GM12872 (cell line): Measurements from ENCODE around the gene DOK7.

ENCODE experiments used
- TF ChIP-seq, protein P1 (sequence below): IDR thresholded peaks from 3 replicates; pipeline ENCODE4 v1.5.1; 2011; ENCODE audit warnings: low read depth, mild to moderate bottlenecking, low read length, moderate library complexity; ENCODE audit not compliant: insufficient read depth

DOK7 gene

GRCh38 chr4:3527914-3528876 is 65.1 kb downstream of the DOK7 start:
- TF ChIP-seq, protein P1, sequence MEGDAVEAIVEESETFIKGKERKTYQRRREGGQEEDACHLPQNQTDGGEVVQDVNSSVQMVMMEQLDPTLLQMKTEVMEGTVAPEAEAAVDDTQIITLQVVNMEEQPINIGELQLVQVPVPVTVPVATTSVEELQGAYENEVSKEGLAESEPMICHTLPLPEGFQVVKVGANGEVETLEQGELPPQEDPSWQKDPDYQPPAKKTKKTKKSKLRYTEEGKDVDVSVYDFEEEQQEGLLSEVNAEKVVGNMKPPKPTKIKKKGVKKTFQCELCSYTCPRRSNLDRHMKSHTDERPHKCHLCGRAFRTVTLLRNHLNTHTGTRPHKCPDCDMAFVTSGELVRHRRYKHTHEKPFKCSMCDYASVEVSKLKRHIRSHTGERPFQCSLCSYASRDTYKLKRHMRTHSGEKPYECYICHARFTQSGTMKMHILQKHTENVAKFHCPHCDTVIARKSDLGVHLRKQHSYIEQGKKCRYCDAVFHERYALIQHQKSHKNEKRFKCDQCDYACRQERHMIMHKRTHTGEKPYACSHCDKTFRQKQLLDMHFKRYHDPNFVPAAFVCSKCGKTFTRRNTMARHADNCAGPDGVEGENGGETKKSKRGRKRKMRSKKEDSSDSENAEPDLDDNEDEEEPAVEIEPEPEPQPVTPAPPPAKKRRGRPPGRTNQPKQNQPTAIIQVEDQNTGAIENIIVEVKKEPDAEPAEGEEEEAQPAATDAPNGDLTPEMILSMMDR, result no peak

GRCh38 chr4:3529363-3529762 is 66.3 kb downstream of the DOK7 start:
- TF ChIP-seq, protein P1, result no peak

- TF ChIP-seq, protein P1, result no peak
Measured at GRCh38 chr4:3530051-3530450, 66.9 kb downstream of the DOK7 start.

GRCh38 chr4:3530663-3531254 is 67.7 kb downstream of the DOK7 start:
- TF ChIP-seq, protein P1, result no peak

GRCh38 chr4:3531318-3531878 is 68.3 kb downstream of the DOK7 start:
- TF ChIP-seq, protein P1, result no peak

- TF ChIP-seq, protein P1, result no peak
Measured at GRCh38 chr4:3531879-3532750, 69.0 kb downstream of the DOK7 start, which contains the start of gene LRPAP1. TSS of gene LRPAP1 (minus strand) at chr4:3532422. CDS start at chr4:3532412, 10 bp downstream.
